CD4-positive, alpha-beta T cell treated with Interleukin-1 beta for 1 hour (primary cell): ENCODE measurements around the gene TSPAN14.

ENCODE experiments used
- DNase-seq, 2 donors: peaks; one replicate each; pipeline ENCODE4 v3.0.0-alpha.2; 2020 to 2022

TSPAN14 gene

DNA sequence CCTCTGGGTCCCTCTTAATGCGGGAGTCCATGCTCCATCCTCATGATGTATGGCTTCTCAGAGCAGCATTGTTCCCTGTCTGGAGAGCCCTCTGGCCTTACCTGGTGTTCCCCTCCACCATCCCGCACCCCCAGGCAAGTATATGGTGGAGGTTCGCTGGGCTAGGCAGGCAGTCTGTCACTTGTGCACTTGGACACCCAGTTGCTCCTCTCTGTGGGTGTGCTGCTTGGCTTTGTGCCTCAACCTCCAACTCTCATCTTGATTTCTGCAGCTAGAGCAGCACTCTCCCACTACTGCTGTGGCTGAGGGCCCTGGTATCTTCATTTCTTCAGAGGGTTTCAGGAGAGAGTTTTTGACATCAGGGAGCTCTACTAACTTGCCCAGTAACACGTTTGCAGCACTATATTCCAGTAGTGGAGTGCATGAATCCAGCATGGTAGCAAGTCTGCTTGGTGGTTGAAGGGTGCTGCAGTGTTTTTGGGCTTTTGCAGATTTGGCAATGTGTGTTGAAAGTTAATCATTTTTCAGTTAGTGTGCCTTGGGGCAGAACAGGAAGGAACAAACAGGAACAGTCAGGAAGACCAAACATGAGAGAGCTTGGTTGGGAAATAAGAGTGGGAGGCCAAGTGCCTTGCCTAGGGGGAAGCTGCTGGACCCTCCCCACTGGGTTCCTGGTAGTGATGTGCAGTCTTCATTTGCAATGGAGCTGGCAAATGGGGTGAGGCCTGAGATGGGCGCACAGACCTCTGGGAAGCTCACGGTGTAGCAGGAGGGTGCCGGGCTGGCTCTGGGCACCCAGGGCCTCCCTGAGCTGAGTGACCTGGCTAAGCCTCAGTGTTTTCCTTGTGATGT, 37.4 kb downstream of the TSPAN14 start:
- no peak for DNase-seq

- DNase-seq: no peak
Measured at GRCh38 chr10:80492848-80493521, 38.9 kb downstream of the TSPAN14 start.

- DNase-seq: no peak
Measured at GRCh38 chr10:80493522-80494051, 39.5 kb downstream of the TSPAN14 start.

DNA sequence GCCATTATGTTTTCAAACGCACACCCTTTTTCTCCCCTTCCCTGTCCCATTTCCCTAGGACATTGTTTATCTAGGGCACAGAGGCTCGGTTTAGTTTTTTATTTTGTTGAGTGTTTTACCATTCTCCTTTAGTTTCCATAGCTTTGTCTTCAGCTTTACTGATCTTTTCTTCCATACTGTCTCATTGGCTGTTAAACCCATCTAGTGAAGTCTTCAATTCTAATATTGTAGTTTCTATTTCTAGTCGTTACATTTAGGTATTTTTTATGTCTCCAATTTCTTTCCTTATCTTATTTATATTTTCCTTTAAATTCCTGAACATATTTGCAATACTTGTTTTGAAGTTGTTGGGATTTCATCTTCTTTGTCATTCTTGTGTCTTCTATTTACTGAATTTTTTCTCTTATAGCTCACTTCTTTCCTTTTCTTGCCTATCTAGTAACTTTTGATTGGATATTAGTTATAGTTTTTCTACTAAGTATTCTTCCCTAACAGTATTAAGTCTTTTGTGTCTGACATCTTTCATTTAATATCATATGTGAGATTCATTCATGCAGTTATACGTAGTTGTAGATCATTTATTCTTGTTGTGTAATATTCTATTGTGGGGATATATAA, 42.6 kb downstream of the TSPAN14 start:
- no peak for DNase-seq

GRCh38 chr10:80497187-80498077, 43.3 kb downstream of the TSPAN14 start:
- DNase-seq: peak in 1 of 2 donors; percentile 24

DNA sequence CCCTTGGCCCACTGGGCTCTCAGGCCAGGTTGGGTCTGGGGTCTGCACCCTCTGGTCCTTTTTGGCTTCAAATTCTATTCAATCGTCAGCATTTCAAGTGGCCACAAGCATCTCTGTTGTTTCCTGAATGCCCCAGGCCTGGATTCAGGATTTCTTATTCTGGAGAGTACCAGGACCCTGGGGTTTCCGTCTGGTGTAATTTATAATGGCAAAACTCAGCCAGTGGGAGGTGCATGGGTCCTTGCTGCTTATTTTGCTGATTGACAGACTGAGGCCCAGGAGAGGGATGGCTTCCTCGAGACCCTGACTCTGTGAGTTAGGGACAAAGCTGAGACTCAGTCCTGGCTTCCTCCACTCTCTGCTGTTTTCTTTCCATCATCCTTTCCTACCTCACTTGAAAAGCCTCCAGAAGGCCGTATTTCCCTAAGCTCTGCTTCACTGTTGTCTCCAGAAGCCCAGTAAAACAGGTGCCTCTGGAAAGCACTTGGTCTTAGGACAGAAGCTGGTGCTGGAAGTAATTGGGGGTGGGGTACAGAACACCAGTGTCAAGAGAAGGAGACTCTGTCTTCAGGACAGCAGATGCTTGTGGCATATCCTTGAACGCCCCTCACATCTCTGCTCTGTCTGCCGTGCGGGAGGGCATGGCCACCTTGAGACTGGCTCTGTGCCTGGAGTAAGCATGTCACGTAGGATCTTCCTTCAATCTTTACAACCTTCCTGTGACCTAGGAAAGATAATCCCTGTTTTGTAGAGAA, 44.1 kb downstream of the TSPAN14 start:
- no peak for DNase-seq

- DNase-seq: peak in 1 of 2 donors; percentile 80
Measured at GRCh38 chr10:80498833-80499741, 45.0 kb downstream of the TSPAN14 start.

DNA sequence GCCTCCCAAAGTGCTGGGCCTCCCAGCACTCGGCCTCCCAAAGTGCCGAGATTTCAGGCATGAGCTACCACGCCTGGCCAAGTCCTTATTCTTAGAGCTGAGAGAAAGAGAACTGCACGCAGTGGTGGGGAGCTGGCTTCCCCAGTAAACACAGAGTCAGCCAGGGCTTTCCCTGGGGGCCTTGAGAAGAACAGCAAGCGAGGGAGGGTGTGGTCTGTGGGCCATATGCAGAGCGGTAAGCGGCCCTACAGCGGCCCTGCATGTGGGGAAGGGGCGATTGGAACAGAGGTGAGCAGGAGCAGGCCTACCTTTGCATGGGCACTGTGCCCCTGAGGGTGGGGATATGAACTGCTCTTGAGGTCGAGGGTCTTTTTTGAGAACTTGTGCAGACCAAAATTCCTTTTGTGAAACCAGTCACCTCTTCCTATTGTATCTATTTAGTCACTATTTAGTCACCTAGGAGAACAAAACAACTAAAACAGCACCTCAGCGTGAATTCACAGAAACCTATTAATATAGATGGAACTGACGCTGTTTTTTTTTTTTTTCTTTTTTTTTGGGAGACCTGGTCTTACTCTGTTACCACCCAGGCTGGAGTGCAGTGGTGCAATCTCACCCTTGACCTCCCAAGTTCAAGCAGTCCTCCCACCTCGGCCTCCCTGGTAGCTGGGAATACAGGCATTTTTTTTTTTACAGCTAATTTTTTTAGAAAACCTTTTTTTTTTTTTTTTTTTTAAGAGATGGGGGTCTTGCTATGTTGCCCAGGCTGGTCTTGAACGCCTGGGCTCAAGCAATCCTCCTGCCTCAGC, 46.7 kb downstream of the TSPAN14 start:
- peak in 1 of 2 donors; percentile 42 for DNase-seq

DNA sequence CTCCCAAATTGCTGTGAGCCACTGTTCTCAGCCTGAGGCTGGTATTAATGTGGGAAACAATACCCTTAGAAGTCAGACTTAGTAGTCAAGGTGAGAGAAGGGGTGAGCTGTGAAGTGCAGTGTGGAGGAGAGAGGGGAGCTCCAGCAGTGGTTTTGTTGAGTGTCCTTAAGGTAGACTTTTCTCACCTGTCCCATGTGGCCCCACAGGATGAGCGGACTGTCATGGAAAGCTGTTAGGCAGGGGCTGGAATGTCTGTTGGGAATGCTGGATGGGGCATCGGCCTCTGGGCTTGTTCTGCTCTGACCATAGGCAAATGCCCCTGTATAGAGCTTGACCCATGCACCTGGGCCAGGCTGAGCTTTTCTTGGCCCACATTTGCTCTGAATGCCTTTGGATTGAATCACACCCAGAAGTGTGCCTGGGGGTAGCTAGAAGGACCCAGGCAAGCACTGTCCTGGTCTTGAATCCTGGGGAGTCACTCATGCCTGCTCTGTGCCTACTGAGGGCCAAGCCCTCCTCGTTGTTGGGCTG, 47.3 kb downstream of the TSPAN14 start:
- DNase-seq: no peak

- DNase-seq: no peak
Measured at GRCh38 chr10:80501913-80502521, 47.9 kb downstream of the TSPAN14 start.

DNA sequence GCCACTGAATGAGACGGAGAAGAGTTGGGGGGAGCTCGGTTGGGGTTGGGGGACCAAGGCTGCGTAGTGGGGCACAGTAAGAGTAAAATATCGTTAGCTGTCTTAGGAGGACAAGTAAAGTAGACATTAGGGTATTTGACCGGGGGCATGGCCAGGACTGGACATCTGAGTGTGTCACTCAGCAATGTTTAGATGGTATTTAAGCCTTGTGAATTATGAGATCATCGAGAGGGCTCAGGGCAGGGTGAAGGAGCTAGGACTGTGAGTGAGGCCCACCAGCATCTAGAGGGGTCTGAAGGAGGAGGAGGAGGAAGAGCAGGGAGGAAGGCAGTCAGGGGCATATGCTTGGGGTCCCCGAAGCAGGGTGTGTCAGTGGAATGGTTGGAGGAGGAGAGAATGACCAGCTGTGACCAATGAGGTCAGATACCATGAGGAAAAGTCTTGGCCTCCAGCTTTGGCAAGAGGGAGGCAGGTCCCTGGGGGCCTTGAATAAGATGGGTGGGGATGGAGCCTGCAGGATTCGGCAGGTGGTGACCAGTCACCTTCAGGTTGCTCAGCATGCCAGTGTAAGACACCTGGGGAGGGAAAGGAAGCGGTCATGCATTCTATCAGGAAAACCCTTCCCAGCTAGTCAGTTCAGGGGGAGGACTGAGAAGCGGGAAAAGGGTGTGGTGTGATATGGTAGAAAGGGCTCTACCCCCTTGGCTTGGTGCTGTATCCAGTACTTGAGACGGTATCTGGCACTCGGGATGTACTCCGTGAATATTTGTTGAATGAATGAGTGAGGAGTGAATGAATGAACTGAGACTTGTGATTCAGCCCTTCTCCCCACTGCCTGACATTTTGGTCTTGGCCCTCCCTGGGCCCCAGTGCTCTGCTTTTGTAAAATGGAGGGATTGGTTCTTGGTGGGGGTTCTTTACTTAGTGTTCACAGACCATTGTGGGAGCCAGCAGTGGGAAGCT, 48.8 kb downstream of the TSPAN14 start:
- DNase-seq: no peak

DNA sequence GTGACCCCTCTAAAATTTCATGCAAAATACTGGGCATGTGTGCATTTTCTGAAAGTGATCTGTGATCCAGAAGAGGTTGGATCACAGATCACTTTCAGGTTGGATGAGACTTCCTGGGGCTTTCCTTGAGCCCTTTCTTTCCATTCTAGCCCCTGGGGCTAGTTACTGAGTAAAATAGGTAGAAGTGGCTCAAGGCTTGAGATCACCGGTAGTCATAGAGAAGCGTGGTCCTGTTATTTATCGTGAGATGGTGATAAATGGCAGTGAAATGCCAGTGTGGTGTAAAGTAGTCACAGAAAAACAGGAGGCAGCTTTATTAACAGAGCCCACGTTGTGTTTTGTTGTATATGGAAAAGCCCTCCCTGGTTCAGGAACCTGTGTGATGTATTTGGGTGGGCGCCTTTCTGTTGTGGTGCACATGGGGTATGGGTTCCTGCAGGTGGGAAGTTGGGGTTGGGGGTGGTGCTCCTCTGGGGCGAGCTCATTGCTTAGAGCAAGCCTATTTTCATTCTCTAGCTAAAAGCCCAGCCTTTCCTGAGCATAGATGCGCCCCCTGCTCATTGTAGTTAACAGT, 49.6 kb downstream of the TSPAN14 start:
- no peak for DNase-seq

DNA sequence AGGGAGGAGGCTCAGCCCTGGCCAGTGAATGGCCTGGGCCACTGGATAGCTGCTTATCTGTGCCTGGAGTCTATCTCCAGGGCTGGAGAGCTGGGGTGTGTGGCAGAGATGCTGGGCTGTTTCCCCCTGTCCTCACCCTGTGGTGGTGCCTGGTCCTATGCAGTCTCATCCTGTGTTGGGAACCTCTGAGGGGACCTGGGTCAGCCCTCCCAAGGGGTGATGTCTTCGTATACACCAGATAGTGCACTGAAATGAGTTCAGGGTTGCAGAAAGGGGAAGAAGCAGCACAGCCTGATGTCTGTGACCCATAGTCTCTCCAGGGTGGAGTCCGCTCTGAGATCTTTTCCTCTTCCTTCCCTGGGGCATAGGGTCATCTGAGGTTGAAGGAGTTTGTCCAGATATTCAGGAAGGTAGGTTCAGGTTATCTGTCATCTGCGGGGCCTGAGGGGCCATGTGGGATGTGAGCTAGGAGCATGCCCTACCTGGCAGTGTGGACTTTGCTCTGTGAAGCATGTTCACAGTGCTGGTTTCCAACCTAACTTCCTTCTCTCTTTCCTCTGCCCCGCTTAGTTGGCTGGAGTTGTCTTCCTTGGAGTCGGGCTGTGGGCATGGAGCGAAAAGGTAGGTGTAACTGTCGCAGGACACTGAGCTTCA, 50.2 kb downstream of the TSPAN14 start:
- peak in 1 of 2 donors; percentile 24 for DNase-seq

GRCh38 chr10:80504897-80505465, 50.9 kb downstream of the TSPAN14 start:
- DNase-seq: no peak

DNA sequence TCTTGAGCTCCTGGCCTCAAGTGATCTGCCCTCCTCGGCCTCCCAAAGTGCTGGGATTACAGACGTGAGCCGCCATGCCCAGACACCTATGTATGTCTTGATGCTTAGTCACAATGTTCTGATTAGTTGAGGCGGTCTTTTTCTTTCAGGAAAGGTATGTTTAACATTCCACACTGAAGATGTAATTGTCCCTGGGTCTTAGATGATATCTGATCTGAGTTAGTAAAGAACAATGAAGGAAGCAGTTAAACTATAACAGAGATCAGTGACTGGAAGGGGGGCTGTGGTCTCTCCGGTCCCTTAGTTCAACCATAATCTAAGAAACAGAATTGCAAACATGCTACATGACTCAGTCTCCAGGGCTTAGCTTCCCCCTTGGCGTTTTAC, 52.1 kb downstream of the TSPAN14 start:
- no peak for DNase-seq

DNA sequence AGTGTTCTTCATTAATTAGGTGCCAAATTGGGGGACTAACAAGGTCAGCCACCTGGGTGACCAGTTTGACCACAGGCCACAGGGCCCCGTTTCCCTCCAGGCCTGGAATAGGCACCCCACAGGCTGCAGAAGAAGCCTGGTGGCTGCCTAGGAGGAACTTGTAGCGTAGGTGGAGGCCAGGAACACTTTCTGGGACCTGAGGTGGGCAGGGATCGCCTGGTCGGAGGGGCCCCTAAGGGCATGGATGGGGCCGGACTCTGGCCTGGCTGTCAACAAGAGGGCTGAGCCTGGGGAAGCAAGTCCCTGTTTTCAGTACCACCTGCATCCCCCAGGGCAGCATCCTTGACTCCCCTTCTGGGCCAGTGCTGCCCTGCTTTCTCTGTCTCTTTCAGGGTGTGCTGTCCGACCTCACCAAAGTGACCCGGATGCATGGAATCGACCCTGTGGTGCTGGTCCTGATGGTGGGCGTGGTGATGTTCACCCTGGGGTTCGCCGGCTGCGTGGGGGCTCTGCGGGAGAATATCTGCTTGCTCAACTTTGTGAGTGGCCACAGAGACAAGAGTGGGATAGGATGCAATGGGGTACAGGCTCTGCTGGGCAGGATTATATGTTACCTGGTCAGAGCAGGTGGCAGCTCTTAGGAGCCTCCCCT, 52.9 kb downstream of the TSPAN14 start:
- no peak for DNase-seq
